Midbrain (tissue), 1 donor: ENCODE data around the gene TOGARAM2.
"Not testable (repeated sequence)": the region's sequence is repeated elsewhere in the genome, so short reads cannot be mapped to it uniquely, and the experiment has no call there.

ENCODE experiments used
- DNase-seq: peaks from one replicate; lab custom pipeline; 2025; lab: John Stamatoyannopoulos, UW

TOGARAM2 gene

DNA sequence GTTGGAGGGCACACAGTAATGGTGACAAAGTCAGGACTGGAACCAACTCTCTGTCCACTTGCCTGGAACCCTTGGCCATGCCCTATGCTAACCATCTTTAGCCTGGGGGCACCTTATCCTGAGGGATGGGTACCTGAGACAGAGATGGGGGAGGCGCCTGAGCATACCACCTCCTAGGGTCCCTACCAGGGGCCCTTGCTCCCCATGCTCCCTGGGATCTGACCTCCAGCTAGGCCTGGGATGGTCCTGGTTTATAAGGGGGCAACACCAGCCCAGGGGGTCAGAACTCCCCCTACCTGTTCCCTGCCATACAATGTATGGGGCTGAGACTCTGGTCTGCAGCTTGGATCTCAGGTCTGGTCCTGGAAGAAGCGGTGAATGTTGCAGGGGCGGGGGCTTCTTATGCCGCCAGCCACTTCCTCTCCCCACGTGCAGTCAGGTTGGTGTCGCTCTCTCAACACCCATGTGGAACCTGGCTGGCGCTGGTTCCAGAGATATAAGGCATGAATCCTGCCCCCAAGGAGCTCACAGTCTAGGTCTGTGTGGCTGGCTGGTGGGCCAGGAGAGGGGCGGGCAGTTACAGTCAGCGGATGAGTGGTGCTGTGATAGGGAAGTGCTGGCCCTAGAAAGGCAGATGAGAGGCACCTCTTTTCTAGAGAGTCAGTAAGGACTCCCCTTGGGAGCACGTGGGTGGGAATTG, 3.8 kb upstream of the TOGARAM2 start:
- no peak for DNase-seq

DNA sequence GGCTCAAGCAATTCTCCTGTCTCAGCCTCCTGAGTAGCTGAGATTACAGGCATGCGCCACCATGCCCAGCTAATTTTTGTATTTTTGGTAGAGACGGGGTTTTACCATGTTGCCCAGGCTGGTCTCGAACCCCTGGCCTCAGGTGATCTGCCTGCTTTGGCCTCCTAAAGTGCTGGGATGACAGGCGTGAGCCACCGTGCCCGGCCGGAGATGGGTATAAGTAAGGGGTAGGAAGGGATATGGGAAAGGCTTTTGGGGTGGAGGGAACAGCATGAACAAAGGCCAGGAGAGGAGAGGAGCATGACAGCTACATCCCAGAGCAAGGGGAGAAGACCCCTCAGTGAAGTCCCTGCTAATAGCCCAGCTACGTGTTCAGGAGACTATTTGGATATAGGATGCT, 3.1 kb upstream of the TOGARAM2 start:
- not testable (repeated sequence) for DNase-seq

DNA sequence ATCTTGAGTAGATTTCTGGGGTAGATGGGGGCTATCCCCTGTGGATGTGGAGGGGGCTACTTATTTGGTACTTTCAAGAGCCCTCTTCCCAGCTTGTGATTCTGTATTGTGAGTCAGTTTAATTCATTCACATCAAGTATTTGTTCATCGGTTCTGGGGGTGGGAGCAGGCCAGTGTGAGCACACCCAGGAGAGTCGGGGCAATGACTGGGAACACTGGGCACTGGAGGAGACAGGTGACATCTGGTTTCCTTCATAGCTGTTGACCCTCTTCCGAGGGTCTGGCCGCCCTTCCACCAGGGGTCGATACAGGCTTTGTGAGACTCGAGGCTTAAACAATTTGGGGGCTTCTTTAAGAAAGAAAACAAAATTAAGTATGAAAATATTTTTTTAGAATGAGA, 2.5 kb upstream of the TOGARAM2 start:
- DNase-seq, result no peak

DNA sequence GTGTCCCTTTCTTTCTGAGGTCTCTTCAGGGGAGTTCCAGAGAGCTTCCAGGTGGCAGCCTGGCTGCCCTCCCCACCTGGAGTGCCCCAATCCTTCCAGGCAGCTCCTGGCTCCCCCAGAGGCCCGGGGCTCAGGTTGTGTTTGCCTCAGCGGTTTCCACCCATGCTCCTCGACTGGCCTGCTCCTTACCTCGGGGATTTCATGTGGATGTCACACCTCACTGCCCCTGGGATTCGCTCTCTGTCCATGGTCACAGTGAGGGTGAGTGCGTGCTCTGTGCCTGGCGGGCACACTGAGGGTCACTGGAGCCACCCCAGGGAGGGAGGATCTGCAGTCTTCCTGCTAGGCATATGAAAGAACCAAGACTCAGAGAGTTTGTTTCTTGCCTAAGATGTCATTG, 2.1 kb upstream of the TOGARAM2 start:
- DNase-seq, result no peak

GRCh38 chr2:28979576-28980366, 1.3 kb upstream of the TOGARAM2 start:
- DNase-seq, result no peak

DNA sequence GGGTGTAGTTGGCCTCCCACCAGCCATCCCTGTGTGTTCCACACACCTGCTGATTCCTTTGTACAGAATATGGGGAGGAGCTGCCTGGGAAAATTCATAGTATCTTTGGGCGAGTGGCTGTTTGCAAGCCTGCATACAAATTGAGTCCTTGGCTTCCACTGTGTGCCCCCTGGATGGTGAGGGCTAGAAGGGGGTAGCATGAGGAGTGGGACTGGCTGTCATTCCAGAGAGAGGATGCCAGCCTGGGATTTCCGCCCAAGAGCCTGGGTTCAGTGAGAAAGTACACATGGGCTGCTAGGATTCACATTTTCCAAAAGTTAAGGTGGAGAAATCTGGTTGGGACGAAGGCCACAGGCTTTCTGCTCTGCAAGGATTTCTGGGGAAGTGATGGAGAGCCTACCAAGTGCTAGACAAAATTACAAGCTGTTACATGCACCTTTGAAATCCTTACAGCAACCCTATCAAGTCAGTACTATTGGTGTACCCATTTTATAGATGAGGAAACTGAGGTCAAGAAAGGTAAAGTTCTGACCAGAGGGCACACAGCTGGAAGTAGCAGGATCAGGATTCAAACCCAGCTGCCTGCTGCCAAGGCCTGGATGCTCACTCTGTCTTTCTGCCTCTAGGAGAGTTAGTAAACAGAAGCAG, 606 bp upstream of the TOGARAM2 start:
- DNase-seq, result peak; percentile 47

DNA sequence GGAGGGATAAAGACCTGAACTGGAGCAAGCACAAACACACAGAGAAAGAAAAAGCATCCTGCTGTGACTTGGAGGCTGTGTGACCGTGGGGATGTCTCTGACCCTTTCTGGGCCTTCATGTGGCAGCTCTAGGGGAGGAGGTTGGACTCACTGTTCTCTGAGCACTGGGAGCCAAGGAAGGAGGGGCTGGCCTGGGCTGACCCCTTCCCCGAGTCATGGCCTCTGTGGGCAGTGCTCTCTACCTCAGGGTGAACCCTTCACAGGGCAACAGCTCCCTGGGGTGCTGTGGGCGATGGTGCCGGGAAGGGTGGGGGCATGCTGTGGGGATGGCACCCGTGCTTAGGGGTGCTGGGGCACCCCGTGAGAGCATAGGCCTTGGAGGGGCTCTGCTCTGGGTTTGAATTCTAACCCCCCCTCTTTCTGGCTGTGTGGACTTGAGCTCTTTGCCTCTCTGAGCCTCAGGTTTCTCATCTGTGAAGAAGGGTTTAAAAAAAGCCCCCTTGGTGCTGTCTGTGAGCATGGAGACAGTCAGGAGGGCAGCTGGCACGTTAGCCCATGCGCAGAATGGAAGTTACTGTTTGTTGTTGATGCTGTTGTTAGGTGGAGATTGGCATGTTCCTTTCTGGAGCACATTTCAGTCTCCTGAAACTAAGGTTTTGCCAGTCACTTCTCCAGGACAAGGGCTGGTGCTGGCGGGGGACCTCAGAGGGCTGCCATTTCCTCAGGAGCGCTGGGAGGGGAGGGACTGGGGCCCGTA, 700 bp downstream of the TOGARAM2 start:
- no peak for DNase-seq

DNA sequence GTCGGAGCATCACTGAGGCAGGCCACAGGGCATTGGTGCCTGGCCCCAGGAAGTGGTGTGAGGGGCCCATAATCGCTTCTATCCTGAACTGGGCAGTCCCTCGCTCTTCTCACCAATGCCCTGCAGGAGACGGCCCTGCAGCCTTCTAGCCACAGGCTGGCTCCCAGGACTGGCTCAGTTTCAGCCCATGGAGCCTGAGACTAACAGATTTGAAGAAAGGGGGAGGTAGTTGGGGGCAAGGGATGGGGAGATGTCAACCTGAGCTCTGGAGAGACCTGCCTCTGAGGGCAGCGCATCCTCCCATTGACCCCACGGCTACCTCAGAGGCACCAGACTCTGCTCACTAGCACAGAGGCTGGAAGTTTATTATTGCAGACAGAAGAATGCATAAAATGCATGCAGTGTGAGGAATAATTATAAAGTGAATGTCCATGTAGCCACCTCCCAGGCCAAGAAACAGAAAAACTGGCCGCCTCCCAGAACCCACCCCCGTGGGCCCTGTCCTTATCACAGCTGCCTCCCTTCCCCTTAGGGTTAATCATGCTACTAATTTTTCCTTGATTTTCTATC, 1.4 kb downstream of the TOGARAM2 start:
- no peak for DNase-seq

- no peak for DNase-seq
Observed at GRCh38 chr2:28986429-28986828, 5.3 kb downstream of the TOGARAM2 start.

- DNase-seq, result no peak
Observed at GRCh38 chr2:28989973-28990372, 8.9 kb downstream of the TOGARAM2 start.

GRCh38 chr2:28990445-28990844, 9.3 kb downstream of the TOGARAM2 start:
- DNase-seq, result no peak

GRCh38 chr2:28991021-28991420, 9.9 kb downstream of the TOGARAM2 start:
- DNase-seq, result no peak

DNA sequence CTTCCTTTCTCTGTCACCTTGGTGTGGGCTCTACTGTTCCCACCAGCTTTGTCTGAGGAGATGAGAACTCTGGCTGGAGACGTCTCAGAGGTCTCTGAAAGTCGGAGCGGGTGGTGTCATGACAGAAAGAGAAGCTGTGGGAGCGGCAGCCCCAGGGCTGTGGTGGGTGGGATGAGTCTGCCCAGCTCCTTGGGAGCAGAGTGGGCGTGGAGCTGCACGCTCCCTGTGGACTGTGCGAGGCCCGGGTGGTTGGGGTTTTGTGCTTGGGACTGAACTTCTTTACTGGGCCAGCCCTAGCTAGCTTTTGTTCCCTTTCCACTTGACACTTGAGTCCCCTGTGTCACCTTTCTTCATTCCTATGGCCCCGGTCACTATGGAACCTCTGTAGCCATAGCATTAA, 10.4 kb downstream of the TOGARAM2 start:
- DNase-seq, result no peak

DNA sequence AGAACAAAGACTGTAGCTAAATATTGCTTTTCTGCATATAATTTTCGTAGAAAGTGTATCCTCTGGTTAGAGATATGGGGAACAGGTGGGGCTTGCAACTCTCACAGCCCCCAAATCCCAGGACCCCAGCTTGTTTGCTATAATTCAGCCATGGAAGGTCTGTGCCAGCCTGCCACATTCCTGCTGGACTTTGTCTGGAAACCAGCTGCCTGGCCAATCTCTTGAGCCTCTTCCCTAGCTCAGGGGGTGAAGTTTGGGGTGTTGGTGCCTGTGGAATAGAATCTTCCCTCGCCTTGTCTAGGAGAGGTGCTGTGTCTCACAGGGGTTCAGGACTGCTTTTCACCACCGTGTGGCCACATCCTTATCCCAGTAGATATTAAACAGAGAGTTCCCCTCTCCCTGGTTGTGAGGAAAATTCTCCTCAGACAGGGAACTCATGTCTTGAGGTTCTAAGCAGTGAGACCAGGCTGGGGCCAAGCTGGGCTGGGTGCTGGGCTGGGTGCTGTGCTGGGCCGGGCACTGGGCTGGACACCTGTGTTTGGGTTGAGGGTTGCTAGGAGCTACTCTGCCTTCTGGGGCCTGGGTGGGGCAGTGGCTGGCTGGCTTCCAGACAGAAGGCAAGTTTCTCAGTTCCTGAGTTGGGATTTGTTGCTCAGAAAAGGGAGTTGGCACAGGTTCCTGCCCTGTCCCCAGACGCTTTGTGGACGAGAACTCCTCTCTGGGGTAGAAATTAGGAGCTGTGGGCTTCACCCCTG, 12.3 kb downstream of the TOGARAM2 start:
- DNase-seq, result no peak

GRCh38 chr2:28994074-28994473, 13.0 kb downstream of the TOGARAM2 start:
- DNase-seq, result no peak

DNA sequence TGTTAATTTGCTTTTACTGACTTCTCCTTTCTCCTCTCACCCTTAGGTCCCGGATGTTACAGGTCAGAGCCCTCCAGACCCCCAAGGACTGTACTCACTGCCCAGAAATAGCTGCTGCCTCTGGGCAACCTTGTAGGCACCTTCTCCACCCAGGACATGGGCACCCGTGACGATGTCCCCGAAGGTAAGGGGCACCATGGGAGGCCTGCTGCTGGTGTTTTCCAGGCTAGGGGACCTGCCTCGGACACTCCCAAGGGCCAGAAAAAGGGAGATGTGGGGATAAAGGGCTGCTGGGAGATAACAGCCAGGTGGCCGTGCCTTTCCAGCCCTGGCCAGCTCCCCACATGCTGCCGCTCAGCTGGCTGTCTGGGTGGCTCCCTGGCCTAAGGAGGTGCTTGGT, 13.6 kb downstream of the TOGARAM2 start:
- DNase-seq, result no peak

DNA sequence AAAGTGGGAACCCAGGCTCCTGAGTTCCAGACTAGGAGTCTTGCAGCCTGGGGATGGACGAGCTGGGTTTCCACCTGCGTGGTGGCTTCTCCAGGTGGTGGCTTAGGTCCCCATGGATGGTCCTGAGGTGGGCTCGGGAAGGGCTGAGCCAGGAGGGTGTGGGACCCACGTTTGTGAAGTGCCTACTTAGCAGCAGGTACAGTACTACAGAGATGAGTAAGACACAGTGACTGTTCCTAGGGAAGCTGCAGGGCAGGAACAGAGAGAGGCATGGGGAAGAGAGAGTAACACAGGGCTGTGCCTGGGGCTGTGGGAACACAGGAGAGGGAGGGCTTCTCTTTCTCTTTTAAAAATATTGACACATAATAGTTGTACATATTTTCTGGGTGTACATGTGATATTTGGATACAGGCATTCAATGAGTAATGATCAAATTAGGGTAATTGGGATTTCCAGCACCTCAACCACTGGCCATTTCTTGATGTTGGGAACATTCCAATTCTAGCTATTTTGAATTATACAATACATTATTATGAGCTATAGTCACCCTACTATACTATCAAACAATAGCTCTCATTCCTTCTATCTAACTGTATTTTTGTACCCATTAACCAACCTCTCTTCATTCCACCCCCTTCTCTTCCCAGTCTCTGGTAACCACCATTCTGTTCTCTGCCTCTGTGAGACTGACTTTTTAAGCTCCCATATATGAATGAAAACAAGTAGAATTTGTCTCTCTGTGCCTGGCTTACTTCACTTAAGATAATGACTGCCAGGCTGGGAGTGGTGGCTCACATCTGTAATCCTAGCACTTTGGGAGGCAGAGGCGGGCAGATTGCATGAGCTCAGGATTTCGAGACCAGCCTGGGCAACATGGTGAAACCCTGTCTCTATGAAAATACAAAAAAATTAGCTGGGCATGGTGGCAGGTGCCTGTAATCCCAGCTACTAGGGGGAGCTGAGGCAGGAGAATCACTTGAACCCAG, 15.0 kb downstream of the TOGARAM2 start:
- DNase-seq, result no peak

DNA sequence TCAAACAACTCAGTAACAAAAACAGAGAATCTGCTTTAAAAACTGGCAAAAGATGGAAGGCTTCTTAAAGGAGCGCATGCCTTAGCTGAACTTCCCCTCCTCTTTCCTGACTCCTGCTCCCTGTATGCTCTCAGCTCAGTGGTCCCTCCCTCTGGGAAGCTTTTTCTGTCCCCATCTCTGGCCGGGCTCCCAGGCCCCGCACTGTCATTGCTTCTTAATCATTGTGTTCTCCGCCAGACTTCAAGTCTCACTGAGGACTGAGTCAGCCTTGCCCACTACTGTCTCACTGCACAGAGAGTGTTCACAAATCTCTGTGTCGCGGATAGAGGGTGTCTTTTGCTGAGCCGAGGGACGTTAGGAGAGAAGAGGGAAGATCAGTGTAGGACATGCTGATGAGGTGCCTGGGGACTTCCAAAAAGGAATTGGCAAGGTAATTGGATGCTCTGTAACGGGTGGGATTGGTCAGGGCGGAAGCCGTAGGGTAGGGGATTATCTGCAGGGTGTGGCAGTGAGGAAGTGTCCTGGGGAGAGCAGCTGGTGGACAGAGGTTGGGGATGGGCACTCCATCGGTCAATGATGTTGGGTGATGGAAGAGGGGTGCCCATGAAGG, 16.2 kb downstream of the TOGARAM2 start:
- no peak for DNase-seq
